ENCODE measurements around the gene LSM14A. TPM values are rescaled to one million over a fixed set of nuclear protein-coding genes. Genes with fewer than 3 reads are reported as not detected.

LSM14A gene
- total and polyA plus RNA-seq, 2 of the 13 experiments (the other 11 are each of a cell fraction or from before 2014, with no cell fraction given): 77.0 to 83.6 TPM

DNA sequence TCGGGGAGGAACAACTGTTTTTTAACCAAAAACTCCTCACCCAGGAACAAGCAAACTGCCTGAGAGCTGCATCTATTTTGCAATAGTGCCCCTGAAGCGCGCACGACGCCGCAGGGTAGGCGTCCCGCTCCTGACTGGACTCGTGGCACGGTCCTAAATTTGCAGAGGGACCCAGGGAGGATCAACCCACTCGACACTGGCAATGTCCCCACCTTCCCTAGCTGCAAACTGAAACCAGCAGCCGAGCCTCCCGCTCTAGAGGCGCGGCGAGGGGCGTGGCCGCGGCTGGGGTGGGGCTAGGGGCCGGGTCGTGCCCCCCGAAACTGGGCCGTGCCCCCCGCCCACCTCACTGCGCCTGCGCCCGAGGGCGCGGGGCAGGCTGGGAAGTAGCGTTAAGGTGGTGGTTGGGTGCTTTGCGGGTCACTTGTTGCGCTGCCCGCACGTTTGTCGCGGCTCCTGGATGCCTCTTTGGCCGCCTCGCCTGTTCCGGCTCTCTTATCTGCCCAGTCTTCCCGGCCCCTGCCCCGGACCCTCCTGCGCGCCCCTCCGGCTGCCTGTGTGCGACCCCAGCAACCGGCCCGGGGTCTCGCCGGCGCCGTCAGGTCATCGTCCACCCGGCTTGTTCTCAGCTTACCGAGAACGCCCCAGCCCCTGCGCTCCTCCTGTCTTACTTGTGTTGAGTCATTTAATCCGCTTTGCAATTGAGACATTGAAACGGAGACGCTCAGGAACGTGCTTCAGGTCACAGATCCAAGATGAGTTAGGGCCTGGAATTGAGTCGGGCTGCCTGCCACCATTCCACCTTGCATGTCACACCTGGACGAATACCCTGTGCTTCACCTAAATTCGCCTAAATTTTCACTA lies 37.9 kb upstream of the LSM14A start (continued):
- TF ChIP-seq EHMT2 (IDR thresholded peaks at IDR 0.05; ENCODE audit: borderline replicate concordance, low read depth, low read length) (no peak), HNRNPK (IDR thresholded peaks at IDR 0.05; ENCODE audit: low read depth, low read length, poor library complexity, severe bottlenecking) (peak; percentile 47), HOXA7 (CRISPR knock-in tag; IDR thresholded peaks at IDR 0.05) (no peak), HDAC1 (CRISPR knock-in tag; IDR thresholded peaks at IDR 0.05) (peak; percentile 47), GATAD1 (CRISPR knock-in tag; IDR thresholded peaks at IDR 0.05) (peak; percentile 81), NFKBIZ (CRISPR knock-in tag; IDR thresholded peaks at IDR 0.05) (no peak; the same call in 1 of the 2 replicates), PTBP1 (IDR thresholded peaks at IDR 0.05; ENCODE audit: low read depth, low read length, poor library complexity, severe bottlenecking) (no peak), ZNF761 (CRISPR knock-in tag; conservative IDR thresholded peaks at IDR 0.05) (peak; percentile 91), HOXA3 (CRISPR knock-in tag; IDR thresholded peaks at IDR 0.05) (peak; percentile 62; the same call in 1 of the 2 replicates), ETV5 (CRISPR knock-in tag; IDR thresholded peaks at IDR 0.05; ENCODE audit: borderline replicate concordance) (peak; percentile 24; the same call in 1 of the 2 replicates), SSRP1 (CRISPR knock-in tag; IDR thresholded peaks at IDR 0.05) (no peak), HNRNPH1 (optimal IDR thresholded peaks at IDR 0.05; ENCODE audit: low read depth, low read length) (no peak), SIN3A (IDR thresholded peaks at IDR 0.05; ENCODE audit: borderline replicate concordance, low read depth, low read length) (peak; percentile 62; the same call in 1 of the 2 replicates), ZNF546 (CRISPR knock-in tag; conservative IDR thresholded peaks at IDR 0.05) (no peak), ZNF552 (CRISPR knock-in tag; IDR thresholded peaks at IDR 0.05; ENCODE audit: borderline replicate concordance) (no peak), ZNF839 (CRISPR knock-in tag; IDR thresholded peaks at IDR 0.05; ENCODE audit: borderline replicate concordance) (0 out of 2 replicates have a peak, but pooled peaks have one; percentile 65), FOXK1 (CRISPR knock-in tag; IDR thresholded peaks at IDR 0.05; ENCODE audit: borderline replicate concordance, low read depth) (peak; percentile 56; the same call in 1 of the 2 replicates), HNF4G (IDR thresholded peaks at IDR 0.05; ENCODE audit: borderline replicate concordance, low read depth, low read length) (peak; percentile 11; the same call in 1 of the 2 replicates), HNF4G (CRISPR knock-in tag; IDR thresholded peaks at IDR 0.05; ENCODE audit: borderline replicate concordance, low read depth) (no peak)
- TF ChIP-seq, protein P1, sequence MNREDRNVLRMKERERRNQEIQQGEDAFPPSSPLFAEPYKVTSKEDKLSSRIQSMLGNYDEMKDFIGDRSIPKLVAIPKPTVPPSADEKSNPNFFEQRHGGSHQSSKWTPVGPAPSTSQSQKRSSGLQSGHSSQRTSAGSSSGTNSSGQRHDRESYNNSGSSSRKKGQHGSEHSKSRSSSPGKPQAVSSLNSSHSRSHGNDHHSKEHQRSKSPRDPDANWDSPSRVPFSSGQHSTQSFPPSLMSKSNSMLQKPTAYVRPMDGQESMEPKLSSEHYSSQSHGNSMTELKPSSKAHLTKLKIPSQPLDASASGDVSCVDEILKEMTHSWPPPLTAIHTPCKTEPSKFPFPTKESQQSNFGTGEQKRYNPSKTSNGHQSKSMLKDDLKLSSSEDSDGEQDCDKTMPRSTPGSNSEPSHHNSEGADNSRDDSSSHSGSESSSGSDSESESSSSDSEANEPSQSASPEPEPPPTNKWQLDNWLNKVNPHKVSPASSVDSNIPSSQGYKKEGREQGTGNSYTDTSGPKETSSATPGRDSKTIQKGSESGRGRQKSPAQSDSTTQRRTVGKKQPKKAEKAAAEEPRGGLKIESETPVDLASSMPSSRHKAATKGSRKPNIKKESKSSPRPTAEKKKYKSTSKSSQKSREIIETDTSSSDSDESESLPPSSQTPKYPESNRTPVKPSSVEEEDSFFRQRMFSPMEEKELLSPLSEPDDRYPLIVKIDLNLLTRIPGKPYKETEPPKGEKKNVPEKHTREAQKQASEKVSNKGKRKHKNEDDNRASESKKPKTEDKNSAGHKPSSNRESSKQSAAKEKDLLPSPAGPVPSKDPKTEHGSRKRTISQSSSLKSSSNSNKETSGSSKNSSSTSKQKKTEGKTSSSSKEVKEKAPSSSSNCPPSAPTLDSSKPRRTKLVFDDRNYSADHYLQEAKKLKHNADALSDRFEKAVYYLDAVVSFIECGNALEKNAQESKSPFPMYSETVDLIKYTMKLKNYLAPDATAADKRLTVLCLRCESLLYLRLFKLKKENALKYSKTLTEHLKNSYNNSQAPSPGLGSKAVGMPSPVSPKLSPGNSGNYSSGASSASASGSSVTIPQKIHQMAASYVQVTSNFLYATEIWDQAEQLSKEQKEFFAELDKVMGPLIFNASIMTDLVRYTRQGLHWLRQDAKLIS (CRISPR knock-in tag; IDR thresholded peaks at IDR 0.05): 0 out of 2 replicates have a peak, but pooled peaks have one; percentile 36
- TF ChIP-seq, protein P2, sequence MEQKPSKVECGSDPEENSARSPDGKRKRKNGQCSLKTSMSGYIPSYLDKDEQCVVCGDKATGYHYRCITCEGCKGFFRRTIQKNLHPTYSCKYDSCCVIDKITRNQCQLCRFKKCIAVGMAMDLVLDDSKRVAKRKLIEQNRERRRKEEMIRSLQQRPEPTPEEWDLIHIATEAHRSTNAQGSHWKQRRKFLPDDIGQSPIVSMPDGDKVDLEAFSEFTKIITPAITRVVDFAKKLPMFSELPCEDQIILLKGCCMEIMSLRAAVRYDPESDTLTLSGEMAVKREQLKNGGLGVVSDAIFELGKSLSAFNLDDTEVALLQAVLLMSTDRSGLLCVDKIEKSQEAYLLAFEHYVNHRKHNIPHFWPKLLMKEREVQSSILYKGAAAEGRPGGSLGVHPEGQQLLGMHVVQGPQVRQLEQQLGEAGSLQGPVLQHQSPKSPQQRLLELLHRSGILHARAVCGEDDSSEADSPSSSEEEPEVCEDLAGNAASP (CRISPR knock-in tag; IDR thresholded peaks at IDR 0.05; ENCODE audit: borderline replicate concordance): peak; percentile 38; the same call in 1 of the 2 replicates
